ENCODE measurements around the gene PCSK1N. TPM values are rescaled to one million over a fixed set of nuclear protein-coding genes. Genes with fewer than 3 reads are reported as not detected.

The PCSK1N gene
- total and polyA plus RNA-seq, 9 of the 15 experiments (the other 6 are each of a cell fraction or from before 2014, with no cell fraction given), result 0.07 to 0.55 (median 0.54) TPM; not detected in 6

DNA sequence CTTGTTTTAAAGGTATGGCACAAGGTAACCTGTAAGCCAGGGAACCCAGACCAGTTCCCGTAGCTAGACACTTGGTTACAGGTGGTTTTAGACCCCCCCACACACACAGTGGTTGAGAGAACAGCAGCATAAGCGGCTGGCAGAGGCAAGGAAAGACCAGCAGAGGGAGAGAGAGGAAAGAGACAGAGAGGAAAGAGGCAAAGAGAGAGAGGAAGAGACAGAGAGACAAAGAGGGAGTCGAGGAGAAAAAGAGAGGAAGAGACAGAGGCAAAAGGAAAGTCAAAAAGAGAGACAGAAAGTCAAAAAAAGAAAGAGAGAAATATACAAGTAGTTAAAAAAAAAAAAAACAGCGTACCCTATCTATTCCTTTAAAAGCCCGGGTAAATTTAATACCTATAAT is 19.5 kb upstream of the PCSK1N start (continued):
- TF ChIP-seq NFE2 (IDR thresholded peaks at IDR 0.05; ENCODE audit: low read depth) (no peak), SAFB (IDR thresholded peaks at IDR 0.05; ENCODE audit: borderline replicate concordance, low read depth, low read length) (no peak), KLF13 (tag; IDR thresholded peaks at IDR 0.05; ENCODE audit: borderline replicate concordance, low read depth) (no peak), NR1H2 (CRISPR knock-in tag; IDR thresholded peaks at IDR 0.05) (no peak), SMARCE1 (IDR thresholded peaks at IDR 0.05) (0 out of 2 replicates have a peak, but pooled peaks have one; percentile 13), SRF (CRISPR knock-in tag; IDR thresholded peaks at IDR 0.05) (no peak), IFI16 (CRISPR knock-in tag; IDR thresholded peaks at IDR 0.05) (no peak), HIVEP1 (CRISPR knock-in tag; IDR thresholded peaks at IDR 0.05) (no peak), MLLT1 (IDR thresholded peaks at IDR 0.05) (0 out of 4 replicates have a peak, but pooled peaks of 1 of the 2 experiments have one; percentile 43), CEBPG (CRISPR knock-in tag; IDR thresholded peaks at IDR 0.05) (no peak), CEBPG (tag; conservative IDR thresholded peaks at IDR 0.05 in 1 of 2, IDR thresholded peaks at IDR 0.05 in 1 of 2) (no peak), ZSCAN29 (IDR thresholded peaks at IDR 0.05) (no peak), ZBTB12 (CRISPR knock-in tag; IDR thresholded peaks at IDR 0.05) (no peak), LCOR (CRISPR knock-in tag; IDR thresholded peaks at IDR 0.05) (no peak), SMARCA5 (IDR thresholded peaks at IDR 0.05) (no peak), ZFP30 (CRISPR knock-in tag; IDR thresholded peaks at IDR 0.05; ENCODE audit: borderline replicate concordance) (no peak)
- TF ChIP-seq, protein P1, sequence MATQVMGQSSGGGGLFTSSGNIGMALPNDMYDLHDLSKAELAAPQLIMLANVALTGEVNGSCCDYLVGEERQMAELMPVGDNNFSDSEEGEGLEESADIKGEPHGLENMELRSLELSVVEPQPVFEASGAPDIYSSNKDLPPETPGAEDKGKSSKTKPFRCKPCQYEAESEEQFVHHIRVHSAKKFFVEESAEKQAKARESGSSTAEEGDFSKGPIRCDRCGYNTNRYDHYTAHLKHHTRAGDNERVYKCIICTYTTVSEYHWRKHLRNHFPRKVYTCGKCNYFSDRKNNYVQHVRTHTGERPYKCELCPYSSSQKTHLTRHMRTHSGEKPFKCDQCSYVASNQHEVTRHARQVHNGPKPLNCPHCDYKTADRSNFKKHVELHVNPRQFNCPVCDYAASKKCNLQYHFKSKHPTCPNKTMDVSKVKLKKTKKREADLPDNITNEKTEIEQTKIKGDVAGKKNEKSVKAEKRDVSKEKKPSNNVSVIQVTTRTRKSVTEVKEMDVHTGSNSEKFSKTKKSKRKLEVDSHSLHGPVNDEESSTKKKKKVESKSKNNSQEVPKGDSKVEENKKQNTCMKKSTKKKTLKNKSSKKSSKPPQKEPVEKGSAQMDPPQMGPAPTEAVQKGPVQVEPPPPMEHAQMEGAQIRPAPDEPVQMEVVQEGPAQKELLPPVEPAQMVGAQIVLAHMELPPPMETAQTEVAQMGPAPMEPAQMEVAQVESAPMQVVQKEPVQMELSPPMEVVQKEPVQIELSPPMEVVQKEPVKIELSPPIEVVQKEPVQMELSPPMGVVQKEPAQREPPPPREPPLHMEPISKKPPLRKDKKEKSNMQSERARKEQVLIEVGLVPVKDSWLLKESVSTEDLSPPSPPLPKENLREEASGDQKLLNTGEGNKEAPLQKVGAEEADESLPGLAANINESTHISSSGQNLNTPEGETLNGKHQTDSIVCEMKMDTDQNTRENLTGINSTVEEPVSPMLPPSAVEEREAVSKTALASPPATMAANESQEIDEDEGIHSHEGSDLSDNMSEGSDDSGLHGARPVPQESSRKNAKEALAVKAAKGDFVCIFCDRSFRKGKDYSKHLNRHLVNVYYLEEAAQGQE (IDR thresholded peaks at IDR 0.05; ENCODE audit: borderline replicate concordance), result peak; percentile 64
- TF ChIP-seq, protein P1 (CRISPR knock-in tag; IDR thresholded peaks at IDR 0.05; ENCODE audit: low read depth), result no peak
- TF ChIP-seq, protein P2, sequence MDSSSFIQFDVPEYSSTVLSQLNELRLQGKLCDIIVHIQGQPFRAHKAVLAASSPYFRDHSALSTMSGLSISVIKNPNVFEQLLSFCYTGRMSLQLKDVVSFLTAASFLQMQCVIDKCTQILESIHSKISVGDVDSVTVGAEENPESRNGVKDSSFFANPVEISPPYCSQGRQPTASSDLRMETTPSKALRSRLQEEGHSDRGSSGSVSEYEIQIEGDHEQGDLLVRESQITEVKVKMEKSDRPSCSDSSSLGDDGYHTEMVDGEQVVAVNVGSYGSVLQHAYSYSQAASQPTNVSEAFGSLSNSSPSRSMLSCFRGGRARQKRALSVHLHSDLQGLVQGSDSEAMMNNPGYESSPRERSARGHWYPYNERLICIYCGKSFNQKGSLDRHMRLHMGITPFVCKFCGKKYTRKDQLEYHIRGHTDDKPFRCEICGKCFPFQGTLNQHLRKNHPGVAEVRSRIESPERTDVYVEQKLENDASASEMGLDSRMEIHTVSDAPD (CRISPR knock-in tag; IDR thresholded peaks at IDR 0.05), result no peak

All from K562 (cell line).